ENCODE measurements around the gene S100P.

Gene S100P

DNA sequence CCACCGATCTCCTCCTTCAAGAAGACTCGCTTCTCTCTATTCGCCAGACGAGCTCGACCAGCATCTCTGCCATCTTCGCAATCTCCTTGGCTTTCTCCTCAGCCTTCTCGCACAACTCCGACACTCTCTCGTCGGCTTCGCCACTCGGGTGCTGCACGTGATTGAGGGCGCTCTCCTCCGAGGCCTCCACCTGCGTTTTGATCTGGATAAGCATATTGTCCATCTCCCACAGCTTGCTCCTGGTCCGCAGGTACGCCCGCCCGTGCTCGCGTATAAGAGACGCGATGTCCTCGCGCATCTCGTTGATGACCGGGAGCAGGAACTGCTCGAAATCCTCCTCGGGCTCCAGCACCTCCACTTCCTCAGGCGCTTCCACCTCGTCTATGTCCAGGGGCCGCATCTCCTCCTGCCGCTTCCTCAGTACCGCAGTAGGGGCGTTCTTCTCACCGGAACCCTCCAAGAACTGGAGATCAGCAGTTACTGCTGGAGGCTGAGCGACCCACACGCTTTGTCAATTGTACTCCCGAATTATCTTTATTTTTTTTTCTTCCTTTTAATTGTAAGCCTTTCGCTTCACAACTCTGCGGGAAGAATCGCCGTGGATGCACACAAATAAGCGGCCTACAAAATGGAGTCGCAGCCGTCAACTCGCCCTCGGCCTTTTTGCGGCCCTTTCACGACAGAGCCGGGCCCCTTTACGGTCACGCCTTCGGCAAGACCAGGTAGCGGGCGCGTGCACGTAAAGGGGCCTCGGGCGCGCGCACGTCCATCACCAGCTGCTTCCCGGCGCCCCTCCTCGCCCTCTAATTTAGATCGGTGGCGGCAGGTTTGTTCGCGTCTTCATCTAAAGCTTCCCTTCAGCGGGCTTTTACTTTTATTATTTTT, 15.8 kb downstream of the S100P start, which contains the start of gene MRFAP1L1:
Gene MRFAP1L1 (minus strand): TSS at position 636 of the 885 bp plus-strand sequence. CDS start 236 bp downstream, at position 400.
- peak; percentile 98 for DNase-seq (ENCODE audit: low read depth, low spot score)
- H3K4me3 ChIP-seq (ENCODE audit: low read depth, low read length): peak within 1 kb of the TSS; percentile 72
- in situ Hi-C loops (cut with HindIII; ENCODE audit: low sequenced_read_pairs): no loop called here
- TF ChIP-seq, protein P1, sequence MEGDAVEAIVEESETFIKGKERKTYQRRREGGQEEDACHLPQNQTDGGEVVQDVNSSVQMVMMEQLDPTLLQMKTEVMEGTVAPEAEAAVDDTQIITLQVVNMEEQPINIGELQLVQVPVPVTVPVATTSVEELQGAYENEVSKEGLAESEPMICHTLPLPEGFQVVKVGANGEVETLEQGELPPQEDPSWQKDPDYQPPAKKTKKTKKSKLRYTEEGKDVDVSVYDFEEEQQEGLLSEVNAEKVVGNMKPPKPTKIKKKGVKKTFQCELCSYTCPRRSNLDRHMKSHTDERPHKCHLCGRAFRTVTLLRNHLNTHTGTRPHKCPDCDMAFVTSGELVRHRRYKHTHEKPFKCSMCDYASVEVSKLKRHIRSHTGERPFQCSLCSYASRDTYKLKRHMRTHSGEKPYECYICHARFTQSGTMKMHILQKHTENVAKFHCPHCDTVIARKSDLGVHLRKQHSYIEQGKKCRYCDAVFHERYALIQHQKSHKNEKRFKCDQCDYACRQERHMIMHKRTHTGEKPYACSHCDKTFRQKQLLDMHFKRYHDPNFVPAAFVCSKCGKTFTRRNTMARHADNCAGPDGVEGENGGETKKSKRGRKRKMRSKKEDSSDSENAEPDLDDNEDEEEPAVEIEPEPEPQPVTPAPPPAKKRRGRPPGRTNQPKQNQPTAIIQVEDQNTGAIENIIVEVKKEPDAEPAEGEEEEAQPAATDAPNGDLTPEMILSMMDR (IDR thresholded peaks at IDR 0.05; ENCODE audit: low read depth, low read length): no peak

DNA sequence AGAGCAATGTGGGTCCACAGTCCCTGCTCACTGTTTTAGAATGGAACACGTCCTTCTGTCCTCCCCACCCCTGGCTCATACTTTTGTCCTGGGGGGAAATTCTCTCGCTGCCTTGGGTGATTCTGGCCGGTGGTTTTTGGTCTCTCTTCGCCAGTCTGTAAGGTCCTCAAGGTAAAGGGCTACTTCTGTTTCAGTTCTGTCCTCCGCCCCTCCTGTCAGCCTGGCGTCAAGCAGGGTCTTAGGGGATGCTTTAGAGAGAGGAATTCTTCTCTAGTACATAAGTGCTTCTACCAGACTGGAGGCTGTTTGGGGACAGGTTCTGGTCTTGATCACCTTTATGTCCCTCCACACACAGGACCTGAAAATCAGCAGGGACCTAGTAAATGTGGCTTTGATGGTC, 16.6 kb downstream of the S100P start:
- no peak for DNase-seq (ENCODE audit: low read depth, low spot score)
- in situ Hi-C loops (cut with HindIII; ENCODE audit: low sequenced_read_pairs): no loop called here
- peak overlapping the region; percentile 72 for H3K4me3 ChIP-seq (ENCODE audit: low read depth, low read length)
- TF ChIP-seq, protein P1 (IDR thresholded peaks at IDR 0.05; ENCODE audit: low read depth, low read length): no peak

DNA sequence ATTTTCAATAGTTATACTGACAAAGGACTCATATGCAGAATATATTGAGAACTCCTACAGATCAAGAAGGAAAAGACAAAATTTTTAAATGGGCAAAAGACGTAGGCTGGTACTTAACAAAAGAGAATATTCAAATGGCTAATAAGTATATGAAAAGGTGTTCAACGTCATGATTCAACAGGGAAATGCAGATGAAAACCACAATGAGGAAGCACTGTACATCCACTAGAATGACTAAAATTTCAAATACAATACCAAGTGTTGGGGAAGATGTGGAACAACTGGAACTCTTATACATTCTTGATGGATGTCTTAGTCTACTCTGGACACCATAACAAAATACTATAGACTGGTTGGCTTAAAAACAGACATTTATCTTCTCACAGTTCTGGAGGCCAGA, 17.3 kb downstream of the S100P start:
- TF ChIP-seq, protein P1 (IDR thresholded peaks at IDR 0.05; ENCODE audit: low read depth, low read length): no peak
- in situ Hi-C loops (cut with HindIII; ENCODE audit: low sequenced_read_pairs): no loop called here
- DNase-seq (ENCODE audit: low read depth, low spot score): no peak
- no peak overlapping the region for H3K4me3 ChIP-seq (ENCODE audit: low read depth, low read length)

DNA sequence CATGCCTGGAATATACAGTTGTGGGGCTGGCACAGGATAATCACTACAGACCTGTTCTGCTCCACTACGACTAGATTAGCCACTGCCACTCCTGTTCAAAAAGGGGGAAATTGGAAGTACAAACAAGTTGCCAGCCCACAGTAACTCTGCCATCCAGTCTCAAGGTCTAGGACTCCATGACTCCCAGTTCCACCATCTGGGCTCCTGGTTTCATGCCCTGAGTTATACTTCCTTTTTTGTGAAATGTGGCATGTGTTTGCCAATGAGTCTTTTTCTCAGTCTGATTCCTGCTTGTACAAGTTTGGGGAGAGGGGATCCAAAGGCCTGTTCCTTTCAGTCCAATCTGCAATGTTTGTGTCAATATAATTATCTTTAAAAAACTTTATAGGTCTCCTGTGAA, 21.3 kb downstream of the S100P start:
- no peak overlapping the region for H3K4me3 ChIP-seq (ENCODE audit: low read depth, low read length)
- TF ChIP-seq, protein P1 (IDR thresholded peaks at IDR 0.05; ENCODE audit: low read depth, low read length): no peak
- in situ Hi-C loops (cut with HindIII; ENCODE audit: low sequenced_read_pairs): no loop called here
- no peak for DNase-seq (ENCODE audit: low read depth, low spot score)

DNA sequence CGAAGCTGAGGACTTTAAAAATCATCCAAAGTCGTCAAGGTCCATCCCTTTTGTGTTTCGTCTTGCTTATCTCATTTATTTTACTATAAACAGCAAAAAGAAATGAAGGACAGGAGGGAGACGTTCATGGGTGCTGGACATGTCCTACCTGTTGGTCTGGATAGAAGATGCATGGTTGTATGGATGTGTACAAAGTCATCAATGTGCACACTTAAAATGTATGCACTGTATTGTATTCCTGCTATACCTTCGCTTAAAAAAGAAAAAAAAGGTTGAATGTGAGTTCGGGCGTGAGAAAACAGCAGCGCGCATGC, 22.0 kb downstream of the S100P start:
- in situ Hi-C loops (cut with HindIII; ENCODE audit: low sequenced_read_pairs): no loop called here
- TF ChIP-seq, protein P1 (IDR thresholded peaks at IDR 0.05; ENCODE audit: low read depth, low read length): no peak
- no peak for DNase-seq (ENCODE audit: low read depth, low spot score)

DNA sequence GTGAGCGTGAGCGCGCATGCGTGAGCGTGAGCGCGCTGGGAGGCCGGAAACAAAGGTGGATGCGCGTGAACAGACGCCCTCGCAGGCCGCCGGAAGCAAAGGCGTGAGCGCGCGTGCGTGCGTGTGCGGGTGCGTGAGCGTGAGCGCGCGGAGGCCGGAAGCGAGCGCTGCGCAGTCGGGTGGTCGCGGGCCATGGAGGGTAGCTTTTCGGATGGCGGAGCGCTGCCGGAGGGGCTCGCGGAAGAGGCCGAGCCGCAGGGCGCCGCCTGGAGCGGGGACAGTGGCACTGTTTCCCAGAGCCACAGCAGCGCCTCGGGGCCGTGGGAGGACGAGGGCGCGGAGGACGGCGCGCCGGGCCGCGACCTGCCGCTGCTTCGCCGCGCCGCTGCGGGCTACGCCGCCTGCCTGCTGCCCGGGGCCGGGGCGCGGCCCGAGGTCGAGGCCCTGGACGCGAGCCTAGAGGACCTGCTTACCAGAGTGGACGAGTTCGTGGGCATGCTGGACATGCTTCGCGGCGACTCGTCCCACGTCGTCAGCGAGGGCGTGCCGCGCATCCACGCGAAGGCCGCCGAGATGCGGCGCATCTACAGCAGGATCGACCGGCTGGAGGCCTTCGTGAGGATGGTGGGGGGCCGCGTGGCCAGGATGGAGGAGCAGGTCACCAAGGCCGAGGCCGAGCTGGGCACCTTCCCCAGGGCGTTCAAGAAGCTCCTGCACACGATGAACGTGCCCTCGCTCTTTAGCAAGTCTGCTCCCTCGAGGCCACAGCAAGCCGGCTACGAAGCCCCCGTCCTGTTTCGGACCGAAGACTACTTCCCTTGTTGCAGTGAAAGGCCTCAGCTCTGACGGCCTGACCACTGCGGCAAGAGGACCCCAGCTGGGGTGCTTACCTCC, 22.6 kb downstream of the S100P start, which contains the start of gene BLOC1S4:
Gene BLOC1S4 (plus strand): TSS at position 157 of the 894 bp plus-strand sequence. CDS start 36 bp downstream, at position 193.
- DNase-seq (ENCODE audit: low read depth, low spot score): peak; percentile 91
- peak within 1 kb of the TSS; percentile 80 for H3K4me3 ChIP-seq (ENCODE audit: low read depth, low read length)
- TF ChIP-seq, protein P1 (IDR thresholded peaks at IDR 0.05; ENCODE audit: low read depth, low read length): no peak
- in situ Hi-C loops (cut with HindIII; ENCODE audit: low sequenced_read_pairs): no loop called here

More for the DNA sequence above, 22.0 kb downstream of the S100P start:
- peak overlapping the region; percentile 80 for H3K4me3 ChIP-seq (ENCODE audit: low read depth, low read length)

Measured in astrocyte of the spinal cord (primary cell).